ENCODE results near the gene FLAD1.
A peak's percentile ranks its signal among the peaks of the same experiment; 100 is the strongest.

The FLAD1 gene

DNA sequence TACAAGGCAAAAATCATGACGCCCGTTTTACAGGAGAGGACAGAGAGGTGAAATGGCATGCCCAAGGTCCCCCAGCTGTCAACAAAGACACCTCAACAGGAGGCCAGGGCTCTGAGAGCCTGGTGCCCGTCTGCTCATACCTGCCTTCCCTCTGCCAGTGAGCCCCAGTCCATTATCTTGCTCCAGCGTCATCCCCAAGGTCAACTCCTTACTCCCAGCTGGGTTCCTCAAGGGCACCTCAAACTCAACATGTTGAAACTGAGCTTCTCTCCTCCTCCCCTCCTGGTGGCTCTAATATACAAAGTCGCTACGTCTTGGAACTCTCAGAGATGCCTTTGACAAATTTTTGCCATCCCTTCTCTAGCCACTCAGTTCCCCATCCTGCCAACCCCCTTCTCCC lies 30.5 kb upstream of the FLAD1 start:
- no peak for DNase-seq

DNA sequence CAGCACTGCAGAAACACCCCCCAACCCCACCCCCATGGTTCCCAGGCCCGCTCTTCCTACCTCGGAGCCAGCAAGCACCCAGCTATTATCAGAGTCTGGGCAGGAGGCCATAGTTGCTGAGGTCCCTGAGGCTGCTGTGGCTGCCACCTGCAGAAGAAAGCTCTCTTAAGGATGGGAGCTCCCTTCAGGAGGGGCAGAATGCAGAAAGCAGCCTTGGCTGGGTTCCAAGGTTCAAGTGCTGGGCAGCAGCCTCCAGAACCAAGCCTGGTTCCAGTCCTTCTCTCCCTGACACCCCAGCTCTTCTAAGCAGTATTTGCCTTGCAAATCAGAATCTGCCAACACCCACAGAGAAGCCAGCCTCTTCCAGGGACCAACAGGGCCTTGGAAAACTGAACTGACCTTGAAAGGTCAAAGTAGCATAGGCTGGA lies 29.5 kb upstream of the FLAD1 start:
- DNase-seq, result no peak

DNA sequence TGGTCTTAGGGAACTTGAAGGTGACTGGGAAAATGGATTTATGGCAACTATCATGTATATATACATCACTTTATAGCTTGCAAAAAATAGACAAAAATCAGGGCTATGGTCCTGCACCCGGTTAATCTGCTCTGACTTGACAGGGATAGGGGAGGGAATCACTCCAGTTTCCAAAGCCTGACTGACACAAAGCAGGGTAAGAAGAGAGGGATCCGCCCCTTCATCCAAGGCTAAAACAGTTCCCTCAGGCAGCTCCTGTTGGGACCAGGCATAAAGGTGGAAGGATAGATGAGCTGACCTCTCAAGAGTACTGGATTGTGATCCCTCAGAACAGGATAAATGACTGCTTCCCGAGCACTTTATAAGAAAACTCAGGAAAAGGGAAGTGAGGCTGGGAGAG lies 28.6 kb upstream of the FLAD1 start:
- DNase-seq, result no peak

DNA sequence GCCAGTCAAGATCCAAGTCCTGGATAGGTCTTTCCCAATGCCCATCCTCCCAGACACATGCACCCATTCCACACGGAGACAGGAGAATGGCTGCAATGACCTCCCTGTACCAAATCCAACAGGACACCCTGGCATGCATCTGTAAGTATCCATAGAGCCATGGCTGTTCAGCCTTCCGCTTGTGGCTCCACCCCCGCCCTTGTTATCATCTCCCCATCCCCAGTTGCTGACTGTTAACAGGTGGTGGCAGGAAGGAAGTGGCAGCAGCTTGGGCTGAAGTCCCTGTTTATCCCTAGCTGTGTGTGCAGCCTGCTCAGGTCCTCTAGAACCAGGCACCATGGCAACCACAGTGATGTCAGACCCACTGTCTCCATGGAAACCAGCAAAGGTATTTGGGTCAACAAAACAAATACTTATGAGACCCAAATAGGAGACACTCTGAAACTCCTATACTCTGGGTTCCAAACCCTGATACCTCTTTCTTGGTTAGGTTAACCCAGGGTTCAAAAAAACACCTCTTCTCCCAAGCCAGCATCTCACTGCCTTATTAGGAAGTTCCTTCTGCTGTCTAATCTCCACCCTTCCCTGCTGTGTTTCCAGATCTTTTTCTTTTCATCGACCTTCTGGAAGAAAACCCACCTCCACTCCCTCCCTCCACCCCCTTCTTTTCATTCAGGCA lies 28.0 kb upstream of the FLAD1 start:
- peak; percentile 81 for DNase-seq

DNA sequence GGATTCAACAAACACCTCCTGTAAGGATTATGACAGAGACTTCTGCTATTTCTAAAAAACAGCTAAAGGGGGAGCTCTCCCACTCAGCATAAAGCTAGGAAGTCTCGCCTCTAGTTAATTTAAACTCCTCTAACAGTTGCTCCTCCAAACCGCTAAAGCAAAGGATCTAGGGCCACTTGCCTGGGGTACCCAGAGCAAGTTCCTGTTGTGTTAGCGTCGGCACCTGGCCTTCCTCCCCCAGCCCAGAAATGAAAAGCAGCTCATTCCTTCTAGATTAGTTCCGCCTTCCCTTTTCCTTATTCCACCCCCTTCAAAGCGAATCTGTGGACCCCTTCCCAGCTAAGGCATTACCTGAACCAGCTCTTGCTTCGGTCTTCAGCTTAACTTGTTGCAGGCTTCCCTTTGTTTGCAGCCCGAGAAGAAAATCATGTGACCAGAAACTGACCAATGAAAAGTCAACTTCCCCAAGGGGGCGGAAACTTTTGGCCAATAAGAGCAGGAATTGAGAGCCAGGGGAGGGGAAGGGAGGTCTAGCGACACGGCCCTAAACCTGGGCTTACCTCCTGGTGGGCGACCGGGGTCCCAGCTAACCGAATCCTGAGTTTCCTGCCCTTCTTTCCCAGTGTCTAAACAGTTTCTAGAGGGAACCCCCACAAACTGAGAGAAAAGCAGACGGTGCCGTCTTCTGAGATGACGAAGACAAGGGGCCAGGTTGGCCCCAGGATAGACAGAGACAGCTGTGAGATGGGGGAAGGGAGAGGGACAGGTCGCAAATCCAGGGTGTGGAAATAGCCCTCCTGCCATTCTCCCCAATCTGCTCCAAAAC lies 27.2 kb upstream of the FLAD1 start, which contains the start of gene PBXIP1:
PBXIP1 (minus strand) TSS at position 382 of the 826 bp plus-strand sequence. CDS start 2,378 bp downstream, outside the sequence.
- DNase-seq, result peak; percentile 69

DNA sequence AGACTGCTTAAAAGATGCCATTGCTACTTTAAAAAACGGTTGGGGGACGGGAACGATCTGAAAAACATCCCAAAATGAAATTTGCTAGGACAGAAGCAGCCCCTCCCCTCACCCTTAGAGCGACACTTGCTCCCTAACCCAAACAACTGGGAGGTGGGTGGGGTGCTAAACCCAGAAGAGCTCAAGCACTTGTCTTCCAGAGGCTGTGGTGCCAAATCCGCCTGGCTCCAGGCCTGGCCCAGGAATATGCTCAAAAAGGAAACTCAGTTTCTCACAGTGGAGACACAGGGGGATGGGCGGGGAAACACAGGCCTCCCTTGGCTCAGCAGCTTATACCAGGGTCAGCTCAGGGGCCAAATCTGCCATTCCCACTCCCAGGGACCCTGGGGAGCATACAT lies 26.6 kb upstream of the FLAD1 start:
- no peak for DNase-seq

DNA sequence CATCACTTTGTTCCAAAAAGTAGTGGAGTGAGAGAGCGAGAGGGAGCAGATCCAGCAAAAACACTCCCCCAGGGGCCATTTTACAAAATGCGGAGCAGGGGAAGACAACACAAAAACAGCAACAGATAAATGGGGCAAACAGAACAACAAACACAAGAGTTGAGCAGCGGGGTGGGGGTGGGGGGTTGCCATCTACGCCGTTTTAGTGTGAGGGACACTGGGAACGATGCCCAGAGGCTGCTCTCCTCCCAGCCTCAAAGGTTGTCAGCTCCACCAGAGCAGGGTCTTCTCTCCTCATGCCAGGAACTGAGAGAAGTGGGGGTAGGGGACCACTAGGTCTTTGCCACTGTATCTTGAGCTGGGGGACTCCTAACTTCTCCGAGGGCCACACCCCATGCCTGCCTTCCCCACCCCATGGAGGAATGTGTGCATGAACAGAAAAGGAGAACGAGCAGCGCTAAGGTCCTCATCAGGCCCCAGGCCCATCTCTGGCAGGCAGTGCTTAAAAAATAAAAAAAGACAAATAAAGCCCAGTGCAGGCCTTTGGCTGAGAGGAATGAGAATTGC lies 26.0 kb upstream of the FLAD1 start:
- DNase-seq, result no peak

DNA sequence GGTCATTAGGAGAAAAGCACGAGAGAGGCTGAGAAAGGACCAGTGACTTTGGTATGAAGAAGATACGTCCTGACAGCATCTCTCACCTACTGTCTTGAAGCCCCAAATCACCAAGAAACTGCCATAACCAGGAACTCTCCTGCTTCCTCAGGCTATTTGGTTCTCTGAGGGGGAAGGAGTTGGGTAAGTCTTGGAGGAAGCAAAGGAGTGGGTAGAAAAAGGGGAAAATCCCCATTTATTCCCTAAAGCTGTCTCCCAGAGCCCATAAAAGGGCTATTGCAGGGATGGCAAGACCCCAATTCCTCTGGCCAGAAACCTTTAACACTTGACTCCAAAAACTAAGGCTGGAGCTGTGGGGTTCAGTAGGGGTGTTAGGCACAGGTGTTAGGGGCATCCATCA lies 25.1 kb upstream of the FLAD1 start:
- DNase-seq, result no peak

DNA sequence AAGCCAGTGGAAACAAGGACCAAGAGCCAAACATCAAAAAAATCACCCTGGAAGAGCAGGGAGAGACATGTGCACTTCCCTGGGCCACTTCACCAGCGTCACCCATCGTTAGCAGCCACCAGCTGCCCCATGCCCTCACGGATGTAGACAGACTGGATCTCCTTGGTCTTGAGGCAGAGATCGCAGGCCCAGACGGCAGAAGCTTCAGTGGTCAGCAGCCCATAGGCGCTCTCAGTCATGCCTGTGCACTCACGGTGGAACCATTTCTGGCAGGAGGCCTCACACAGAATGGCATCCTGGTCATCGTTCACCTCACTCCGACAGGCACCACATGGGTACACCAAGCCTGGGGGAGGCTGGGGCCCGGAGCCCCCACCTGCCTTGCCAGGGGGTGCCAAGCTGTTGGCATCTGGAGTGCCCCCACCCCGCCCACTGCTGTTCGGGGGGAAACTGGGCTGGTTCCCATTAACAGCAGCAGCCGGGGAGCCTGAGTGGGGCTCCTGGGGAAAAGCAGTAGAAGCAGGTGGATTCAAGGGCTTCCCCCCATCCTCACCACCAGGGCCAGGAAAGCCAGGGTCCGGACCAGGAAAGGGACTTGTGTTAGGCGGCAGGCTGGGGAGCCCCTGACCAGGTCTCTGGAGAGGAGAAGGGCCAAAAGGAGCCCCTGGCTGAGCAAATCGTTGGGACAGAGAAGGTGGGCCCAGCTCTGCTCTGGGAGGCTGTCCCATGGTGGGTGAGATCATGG lies 24.3 kb upstream of the FLAD1 start:
- DNase-seq, result no peak

DNA sequence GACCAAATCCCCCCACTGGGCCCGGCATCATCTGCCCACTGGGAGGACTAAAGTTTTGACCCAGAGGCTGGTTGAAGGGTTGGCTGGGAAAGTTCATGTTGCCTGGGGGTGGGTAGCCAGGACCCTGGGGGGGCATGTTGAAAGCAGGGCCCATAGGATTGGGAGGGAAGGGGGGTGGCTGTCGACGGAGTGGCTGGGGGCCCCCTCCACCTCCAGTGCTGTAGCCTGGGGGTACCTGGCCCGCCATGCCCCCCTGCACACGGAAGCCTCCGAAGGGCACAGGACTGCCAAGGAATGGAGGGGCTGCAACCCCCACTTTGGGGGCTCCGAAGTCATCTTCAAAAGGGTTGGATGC lies 23.7 kb upstream of the FLAD1 start:
- no peak for DNase-seq

DNA sequence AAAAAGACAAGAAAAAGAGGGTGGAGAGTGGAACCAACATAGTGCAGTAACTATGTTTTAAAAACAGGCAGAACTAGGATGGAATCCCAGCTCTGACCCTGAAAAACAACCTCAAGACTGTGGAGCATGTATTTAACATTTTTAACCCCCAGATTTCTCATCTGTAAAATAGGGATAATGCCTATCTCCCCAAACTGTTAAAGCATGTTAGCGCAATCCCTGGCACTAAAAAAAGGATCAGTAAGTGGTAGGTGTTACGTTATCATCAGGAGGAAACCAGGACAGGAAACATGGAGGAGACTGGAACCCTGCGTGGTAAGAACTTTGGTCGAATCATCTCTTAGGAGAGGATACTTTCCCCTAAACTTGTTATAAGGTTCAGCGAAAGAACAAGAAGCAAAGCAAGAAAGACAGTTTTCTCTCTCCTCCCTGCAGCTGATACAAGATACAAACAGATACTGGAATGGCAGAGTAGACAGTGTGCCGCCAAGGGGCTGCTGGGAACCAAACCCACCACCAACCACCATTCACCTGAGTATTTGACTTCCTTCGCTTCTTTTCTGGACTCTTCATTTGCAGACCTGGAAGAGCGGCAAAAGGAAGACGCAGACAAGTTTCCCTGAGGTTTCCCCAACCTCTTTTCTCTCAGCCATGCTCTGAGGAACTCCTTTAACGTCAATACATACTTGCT lies 22.6 kb upstream of the FLAD1 start:
- no peak for DNase-seq

DNA sequence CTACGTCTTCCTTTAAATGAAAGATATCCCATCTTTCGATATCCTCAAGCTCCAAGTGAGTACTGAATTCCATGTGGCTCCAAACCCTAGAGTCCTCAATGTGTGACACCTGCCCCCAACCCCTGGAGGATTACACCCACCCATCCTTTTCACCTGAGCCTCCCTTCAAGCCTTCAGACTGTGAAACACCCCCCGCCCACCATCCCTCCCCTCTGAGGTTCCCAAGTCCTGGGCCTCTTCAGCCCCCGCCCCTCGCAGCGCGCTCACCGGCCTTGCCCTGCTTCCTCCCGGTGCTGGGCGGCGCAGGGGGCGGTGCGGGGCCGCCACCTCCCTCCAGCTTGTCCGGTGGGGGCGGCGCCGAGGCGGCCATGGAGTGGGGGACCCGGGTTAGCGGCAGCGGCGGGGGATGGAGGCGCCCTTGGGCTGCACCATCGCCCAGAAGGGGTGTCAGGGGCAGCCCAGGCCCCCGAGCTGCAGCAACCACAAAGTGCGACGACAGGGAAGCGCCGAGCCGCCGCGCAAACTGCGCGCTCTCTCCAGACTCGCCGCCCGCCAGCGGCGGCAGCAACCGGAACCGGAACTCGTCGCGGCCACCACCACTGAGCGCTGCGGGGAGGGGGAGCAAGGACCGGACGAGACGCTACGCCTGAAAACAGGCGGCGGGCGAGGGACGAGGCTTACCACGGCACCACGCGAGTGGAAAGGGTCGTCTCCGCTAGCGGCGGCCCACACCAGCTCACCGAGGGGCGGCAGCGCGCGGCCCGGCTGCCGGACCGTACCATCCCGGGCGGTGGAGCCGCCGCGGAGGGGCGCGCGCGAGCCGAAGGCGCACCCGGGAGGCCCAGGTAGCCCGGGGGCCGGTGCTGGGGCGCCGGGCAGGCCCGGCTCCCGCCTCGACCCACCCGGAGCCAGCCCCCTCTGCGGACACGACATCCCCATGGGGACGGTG lies 21.7 kb upstream of the FLAD1 start, which contains the start of gene PYGO2:
PYGO2 (minus strand) TSS at position 576 of the 949 bp plus-strand sequence; CDS start at position 370, 206 bp downstream.
- peak; percentile 85 for DNase-seq

DNA sequence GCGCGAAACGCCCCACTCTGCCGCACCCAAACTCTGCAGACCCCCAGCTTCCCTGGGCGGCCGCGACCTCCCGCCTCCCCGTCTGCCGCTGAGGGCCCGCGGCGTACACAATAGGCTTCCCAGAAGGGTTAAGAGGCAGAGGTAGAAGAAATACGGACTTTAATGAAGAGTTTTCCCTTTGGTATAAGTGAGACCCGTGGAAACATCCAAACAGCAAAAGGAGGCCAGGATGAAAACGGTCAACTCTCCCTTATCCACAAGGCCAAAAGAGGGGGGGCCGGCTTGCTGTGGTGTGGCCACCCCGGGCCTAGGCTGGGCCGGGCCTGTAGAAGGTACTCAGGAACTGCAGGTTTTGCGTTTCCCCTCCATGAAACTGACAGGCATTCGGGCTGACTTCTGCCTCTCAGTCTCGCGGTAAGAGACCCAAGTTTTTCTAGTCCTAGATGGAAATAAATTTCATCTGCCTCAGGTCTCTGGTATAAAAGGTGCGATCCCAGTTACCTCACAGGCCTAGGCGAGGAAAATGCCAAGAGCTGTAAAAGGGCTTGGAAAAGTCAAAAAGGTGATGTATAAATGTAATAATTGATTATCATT lies 20.9 kb upstream of the FLAD1 start:
- no peak for DNase-seq

DNA sequence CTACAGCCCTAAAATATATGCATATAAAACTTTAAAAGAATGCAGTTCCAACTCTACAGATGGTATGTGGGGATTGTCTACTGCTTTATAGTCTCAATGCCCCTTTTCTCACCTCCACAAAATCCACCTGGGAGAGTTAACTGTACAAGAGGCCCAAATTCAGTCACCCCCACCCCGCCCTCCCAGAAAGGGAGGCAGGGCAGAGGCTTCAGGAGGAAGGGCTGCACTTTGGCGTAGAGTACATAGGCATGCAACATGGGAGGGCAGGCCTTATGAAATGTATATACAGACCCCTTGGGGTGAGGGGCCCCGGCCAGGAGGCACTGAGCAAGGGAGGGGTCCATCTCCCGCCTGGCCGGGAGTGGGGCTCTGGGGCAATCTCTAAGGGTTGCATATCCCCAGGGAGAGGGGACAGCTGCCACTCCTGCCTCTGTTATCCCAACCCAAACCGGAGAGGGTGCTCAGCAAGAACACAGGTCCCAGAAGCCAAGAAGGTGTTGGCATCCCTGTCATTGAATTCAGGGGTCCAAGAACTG lies 20.3 kb upstream of the FLAD1 start:
- DNase-seq, result no peak

DNA sequence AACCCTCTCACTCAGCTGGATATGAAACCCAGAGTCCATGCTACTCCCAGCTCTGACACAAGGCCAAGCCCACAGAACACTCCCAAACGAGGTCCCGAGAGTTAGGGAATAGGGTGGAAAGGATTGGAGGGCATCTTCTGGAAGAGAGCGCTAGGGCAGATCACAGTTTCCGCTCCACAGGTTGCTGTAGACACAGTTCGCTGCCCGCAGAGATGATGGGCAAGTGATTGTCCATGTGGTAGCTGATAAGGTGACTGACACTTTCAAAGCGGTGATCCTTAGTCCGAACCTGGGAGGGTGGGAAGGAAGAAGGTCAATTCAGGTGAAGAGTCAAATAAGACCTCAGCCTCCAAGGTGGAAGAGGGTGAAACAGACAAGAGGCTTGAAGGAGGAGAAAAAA lies 19.5 kb upstream of the FLAD1 start:
- DNase-seq, result no peak

DNA sequence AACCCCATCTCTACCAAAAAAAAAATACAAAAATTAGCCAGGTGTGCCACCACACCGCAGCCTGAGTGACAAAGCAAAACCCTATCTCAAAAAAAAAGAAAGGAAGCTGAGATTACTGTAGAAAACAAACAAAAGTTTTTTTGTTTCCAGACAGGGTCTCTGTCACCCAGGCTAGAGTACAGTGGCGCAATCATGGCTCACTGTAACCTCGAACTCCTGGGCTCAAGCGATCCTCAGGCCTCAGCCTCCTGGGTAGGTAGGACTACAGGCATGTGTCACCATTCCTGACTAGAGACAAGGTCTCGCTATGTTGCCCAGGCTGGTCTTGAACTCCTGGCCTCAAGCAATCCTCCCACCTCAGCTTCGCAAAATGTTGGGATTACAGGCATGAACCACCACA lies 18.8 kb upstream of the FLAD1 start:
- no peak for DNase-seq

DNA sequence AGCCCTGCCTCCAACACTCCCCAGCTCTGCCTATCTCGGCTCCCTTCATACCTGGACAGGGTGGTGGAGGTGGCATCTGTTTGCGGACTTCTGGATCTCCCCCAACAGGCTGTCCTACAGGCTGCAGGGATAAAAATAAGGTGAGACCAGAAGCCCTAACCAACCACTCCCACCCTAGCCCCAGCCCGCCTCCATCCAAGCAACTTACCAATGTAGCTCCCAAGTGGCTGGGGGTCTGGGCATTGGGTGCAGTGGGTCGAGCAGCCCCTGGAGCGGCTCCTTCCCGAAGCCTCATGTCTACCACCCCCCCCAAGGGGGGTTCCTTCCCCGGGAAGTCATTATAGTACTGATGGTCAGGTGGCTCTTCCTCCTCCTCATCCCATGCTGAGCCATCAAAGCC lies 17.0 kb upstream of the FLAD1 start:
- DNase-seq, result no peak

DNA sequence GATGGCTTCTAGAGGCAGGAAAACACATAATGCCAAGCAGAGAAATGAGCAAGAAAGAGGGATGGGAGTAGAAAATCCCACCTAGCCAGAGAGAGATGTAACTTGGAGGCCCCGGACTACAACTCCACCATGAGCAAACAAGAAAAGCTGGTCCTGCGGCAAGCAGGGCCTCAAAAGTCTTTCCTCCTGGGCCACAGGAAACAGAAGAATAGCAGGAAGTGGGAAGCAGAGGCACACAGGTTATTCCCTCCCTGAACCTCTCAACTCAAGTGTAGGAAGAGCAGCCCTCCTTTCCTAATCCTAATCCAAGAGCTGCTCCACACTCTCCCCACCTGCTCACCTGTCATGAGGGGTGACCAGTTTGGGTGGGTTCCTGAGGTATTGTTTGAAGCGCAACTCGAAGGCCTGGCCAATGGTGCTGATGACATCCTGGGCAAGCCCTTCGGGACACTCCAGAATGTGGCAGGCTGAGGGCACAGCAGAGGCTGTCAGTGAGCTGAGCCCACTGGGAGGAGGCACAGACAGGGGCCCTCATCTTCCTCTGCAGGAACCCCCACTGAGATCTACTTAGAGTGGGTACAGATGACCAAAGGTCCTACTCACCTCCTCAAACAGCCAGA lies 15.7 kb upstream of the FLAD1 start:
- DNase-seq, result no peak

DNA sequence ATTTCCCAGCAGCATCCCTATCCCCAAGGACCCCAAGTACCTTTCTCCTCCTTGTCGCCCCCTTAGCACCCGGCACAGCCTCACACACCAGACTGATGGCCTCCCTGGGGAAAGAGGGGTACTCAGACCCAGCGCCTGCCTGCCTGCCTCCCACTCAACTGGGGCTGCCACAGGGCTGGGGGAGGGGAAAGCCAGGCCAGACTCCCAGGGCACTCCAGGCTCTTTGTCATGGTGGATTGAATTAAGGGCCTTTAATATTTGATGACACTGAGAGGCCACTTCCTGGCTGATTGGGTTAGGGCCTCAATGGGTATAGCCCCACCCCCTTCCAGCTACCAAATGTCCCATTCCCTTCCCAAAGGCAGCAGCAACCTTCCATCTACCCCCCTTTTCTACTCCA lies 14.4 kb upstream of the FLAD1 start:
- DNase-seq, result no peak

DNA sequence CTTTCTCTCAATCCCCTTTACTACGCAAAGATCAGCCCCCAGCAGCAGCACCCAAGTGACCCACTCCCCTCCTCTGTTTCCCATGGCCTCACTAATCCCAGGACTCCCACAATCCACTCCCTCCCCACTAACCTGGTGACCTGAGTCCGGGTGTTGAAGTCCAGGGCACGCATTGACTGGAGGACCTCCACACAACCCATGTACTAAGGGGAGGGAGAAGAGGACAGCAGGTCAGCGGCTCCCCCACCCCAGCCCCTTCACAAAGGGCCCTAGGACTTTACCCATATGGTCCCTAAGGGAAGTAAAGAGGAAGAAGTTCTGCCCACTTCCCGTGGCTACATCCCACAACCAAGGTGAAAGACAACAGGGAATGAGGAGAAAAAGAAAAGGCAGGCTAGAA lies 13.9 kb upstream of the FLAD1 start:
- no peak for DNase-seq
